Umbilical cord (tissue), 2 donors: Measurements from ENCODE around the gene EIF3A. TPM values are rescaled to one million over a fixed set of nuclear protein-coding genes. Genes with fewer than 3 reads are reported as not detected.
"Not testable (repeated sequence)": the region's sequence is repeated elsewhere in the genome, so short reads cannot be mapped to it uniquely, and the experiment has no call there.

ENCODE experiments used
- DNase-seq: peaks from one replicate; pipeline ENCODE4 v3.0.0-alpha.2; 2015; ENCODE audit warnings: low spot score
- total RNA-seq: library from RNA; depleted of rRNA; stranded (reverse); fragments of >200 nt; gene quantifications from one replicate; pipeline ENCODE4 v1.2.3, GENCODE V29; 2014; ENCODE audit warnings: low replicate concordance; ENCODE audit not compliant: insufficient read depth

The EIF3A gene
- total RNA-seq, 1 donor from 2014 or later: 85.2 TPM

GRCh38 chr10:119100434-119101238, 20.0 kb upstream of the EIF3A start:
- DNase-seq: peak; percentile 43

DNA sequence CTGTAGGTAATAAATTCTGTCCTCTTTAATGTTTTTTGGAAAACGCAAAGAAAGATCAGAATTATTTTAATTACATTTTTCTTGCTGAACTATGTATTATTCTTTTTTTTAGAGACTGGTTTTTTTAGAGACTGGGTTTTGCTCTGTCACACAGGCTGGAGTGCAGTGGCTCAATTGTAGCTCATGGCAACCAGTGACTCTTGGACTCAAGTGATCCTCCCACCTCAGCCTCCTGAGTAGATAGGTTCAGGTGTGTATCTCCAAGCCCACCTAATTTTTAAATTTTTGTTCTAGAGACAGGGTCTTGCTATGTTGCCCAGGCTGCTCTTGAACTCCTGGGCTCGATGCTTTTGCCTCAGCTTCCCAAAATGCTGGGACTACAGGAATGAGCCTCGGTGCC, 18.0 kb upstream of the EIF3A start:
- no peak for DNase-seq

DNA sequence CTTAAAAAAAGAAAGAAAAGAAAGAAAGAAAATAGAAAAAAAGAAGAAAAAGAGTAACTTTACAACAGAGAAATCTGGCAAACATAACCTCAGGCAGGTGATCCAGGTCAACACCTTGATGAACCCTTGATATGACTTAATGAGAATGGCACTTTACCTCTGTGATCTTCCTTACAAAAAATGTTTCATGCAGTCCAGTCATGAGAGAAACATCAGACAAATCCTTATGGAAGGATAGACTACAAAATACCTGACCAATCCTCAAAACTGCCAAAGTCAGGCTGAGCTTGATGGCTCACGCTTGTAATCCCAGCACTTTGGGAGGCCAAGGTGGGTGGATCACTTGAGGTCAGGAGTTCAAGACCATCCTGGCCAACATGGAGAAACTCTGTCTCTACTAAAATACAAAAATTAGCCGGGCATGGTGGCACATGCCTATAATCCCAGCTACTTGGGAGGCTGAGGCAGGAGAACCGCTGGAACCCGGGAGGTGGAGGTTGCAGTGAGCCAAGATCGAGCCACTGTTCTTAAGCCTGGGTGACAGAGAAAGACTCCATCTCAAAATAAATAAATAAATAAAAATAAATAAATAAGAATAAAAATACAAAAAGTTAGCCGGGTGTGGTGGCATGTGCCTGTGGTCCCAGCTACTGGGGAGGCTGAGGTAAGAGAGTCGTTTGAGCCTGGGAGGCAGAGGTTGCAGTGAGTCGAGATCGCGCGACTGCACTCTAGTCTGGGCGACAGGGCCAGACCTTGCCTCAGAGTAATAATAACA, 16.2 kb upstream of the EIF3A start:
- DNase-seq: not testable (repeated sequence)

- no peak for DNase-seq
Measured at GRCh38 chr10:119095640-119096039, 15.0 kb upstream of the EIF3A start.

DNA sequence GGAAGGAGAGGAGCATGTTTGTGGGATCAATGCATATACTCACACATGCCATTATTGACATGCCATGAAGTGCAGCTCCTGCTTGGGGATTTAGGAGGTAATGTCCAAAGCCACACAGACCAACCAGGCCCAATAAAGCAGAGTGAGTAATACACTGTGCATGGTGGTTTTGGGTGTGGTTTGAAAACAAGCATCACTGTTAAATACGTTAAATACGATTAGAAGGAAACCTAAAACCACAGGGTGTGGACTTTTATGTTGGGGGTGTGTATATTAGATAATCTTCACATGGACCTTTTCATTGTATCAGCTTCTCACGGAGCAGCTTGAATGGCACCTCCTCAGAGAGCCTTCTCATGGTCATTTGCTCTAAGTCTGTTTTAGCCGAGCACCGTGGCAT, 10.4 kb upstream of the EIF3A start:
- peak; percentile 79 for DNase-seq

DNA sequence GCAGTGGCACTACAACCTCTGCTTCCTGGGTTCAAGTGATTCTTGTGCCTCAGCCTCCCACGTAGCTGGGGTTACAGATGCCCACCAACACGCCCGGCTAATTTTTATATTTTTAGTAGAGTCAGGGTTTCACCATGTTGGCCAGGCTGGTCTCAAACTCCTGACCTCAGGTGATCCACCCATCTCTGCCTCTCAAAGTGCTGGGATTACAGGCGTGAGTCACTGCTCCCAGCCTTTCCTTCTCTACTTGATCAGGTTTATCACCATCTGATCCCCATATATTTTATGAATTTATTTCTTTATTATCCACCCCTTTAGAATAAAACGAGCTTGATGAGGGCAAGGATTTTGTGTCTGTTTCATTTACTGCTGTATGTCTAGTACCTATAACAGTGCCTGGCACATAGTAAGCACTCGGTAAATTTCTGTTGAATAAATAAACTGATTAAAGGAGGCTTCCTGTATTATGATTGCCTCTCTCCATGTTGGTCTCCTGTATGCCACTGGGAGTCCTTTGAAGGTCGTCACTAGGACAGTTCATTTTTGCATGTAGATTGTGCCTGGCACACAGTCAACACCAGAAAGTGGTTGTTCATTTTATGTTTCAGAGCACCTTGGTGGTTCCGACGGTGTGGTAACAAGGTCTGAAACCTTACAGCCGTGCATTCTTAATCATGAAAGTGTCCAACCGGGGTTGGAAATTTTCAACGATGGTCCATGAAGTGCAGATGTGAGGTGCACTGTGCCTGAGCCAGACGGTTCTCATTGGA, 9.6 kb upstream of the EIF3A start:
- DNase-seq: no peak

DNA sequence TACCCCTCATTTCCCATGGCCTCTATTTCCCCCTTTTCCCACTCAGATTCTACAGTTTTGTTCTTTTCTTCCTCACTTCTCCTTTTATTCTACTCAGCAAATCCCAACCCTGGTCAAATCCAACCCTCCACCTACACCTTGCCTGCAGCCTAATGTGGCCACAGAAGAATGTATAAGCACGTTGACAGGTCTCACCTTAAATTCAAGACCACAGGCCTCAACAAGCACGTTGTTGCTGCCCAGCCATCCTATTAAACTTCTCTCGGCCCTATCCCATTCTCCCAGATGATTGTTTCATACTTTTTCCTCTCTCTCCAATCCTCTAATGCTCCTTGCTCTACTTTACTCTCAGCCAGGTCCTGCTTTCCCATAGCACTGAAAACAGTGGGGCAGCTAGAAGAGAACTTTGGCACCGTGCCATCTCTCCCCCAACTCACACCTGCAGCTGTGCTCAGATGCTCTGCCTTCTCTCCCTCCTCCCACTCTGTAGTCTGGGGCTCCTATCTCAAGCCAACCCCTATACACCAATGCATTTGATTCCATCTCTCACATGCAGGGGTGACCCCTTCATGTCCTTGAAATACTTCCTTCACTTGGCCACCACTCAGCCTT, 6.8 kb upstream of the EIF3A start:
- DNase-seq: no peak

GRCh38 chr10:119084896-119085295, 4.3 kb upstream of the EIF3A start:
- no peak for DNase-seq

DNA sequence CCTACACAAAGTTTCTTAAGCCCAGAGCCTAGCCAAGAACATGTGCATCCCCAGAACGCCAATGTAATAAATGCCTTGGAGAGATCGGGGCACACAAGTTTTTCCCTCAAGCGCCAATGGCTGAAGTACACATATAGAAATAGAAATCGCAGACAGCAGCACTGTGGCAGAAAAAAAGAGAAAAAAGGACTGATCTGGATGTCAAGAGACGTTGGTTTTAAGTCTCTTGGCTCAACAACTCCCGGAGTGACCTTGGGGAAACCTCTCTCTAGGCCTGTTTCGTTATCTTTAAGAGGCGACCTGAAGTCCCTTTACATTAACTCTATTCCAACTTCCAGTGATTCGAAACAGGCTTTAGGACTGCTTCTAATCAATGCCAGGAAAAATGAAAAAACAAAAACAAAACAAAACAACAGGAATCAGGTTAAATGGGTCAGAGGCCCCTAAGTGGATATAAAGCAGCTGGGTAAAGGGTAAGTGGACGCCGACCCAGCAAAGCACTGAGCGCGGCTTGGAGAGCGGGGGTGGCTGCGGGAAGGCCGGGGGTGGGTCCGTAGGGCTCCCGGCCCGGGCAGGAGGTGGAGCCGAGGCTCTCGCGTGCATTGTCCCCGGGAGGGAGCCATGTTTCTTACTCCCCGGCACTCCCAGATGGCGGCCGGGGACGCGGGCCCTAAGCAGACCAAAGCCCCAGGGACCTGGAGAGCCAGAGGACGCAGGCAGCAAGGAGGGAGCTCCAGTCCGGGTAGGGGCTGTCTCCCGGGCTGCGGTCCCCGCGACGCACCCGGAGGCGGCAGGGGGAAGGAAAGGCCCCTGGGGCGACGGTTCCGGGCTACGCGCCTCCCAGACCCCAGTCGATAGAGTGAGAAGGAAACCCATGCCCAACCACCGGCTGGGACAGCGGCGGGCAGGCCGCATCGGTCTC, 757 bp downstream of the EIF3A start:
- DNase-seq: peak; percentile 83

GRCh38 chr10:119078422-119079179, 2.0 kb downstream of the EIF3A start:
- no peak for DNase-seq

DNA sequence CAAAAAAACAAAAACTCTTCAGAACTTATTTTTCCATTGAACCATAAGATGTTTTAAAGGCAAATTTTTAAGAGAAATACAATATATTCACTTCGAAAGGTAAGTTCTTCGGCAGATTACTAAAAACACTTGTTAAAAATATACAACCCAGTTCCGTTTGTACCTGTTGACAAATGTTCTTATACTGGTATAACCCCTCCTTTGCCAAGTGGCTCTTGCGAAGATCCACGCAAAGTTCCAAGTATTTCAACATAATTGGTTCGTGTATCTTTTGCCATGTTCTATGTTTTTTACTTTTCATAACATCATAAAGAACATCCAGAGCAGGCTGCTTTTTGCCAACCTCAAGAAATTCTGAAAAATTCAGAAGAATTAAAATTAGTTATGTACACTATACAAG, 7.0 kb downstream of the EIF3A start:
- no peak for DNase-seq

DNA sequence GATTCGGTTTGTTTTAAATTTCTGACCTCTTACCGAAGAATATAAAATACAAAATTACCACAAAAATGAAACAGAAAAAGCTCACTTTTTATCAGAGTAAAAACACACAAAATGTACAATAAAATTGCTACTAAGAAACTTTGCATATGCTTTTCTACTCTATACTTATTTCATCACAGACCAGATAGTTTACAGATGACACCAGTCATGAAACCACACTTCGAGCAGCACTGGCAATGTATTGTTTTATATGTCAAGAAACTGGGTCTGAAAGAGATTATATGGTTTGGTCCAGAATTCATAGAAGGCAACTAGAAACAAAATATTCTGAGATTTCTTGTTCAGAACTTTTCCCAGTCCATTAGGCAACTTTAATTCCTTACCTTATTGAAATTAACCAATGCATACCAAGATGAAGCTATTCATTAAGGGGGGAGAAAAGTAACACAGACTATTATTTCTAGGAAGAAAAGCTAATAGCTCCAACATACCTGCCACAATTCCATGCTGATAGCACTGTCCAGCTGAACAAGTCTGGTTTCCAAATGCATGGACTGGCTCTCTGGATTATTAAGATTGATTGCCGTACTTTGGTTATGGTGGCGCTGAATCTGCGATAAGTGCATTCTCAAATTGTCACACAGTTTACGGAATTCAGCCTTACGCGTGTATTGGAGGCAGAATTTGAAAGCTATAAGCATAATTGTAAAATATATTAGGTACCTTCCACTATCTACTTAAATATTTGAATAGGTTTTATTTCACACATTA, 10.0 kb downstream of the EIF3A start:
- DNase-seq: no peak

DNA sequence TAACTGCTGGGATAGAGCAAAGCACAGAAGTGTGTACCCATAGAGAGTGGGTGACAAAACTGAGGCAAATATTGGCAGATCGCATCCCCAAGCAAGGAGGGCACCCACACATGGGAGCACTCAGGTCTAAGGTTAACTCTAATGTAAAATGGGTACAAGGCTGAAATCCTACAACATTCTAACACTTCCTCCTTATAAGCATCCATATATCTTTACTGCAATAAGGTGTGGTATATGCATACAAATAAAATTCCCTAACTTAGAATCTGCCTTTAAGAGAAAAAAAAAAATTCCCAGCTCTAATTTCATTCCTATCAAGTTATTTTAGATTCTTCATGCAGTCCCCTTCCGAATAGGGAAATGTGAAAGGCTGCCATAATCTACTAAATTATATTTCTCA, 18.7 kb downstream of the EIF3A start:
- no peak for DNase-seq

- DNase-seq: no peak
Measured at GRCh38 chr10:119061352-119061751, 19.3 kb downstream of the EIF3A start.

- no peak for DNase-seq
Measured at GRCh38 chr10:119060107-119060506, 20.5 kb downstream of the EIF3A start.

DNA sequence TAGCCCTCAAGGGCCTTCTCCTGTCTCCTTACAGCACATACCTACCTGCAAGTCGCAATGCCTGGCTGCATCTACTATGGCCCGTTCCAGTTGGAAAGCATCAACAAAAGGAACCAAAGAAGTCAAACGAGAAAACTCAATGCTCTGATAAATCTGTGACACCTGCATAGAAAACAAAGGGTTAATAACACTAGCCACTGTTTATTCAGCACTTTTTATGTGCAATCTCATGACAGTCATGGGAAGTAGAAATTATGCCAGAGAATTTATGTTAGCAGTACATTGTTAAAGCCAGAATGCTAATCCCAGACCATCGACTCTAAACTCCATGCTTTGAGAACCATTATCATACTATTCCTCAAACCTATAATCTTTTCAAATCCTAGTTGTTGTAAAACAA, 21.1 kb downstream of the EIF3A start:
- DNase-seq: no peak

DNA sequence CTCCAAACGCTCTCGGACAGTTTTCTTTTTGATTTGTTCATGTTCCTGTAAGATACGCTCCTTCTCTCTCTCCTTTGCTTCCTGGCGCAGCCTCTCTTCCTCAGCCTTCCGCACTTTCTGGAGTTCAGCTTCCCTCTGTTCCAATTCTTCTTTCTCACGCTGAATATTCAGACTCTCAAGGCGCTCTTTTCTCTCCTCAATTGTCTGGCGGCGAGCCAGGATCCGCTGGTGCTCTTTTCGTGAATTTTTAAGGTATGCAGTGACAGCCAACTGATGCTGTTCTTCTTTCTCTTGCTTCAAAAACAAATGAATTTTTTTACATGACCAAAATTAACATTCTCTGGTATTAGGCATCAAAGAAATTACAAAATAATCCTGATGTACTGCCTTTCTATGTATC, 22.6 kb downstream of the EIF3A start:
- no peak for DNase-seq

- no peak for DNase-seq
Measured at GRCh38 chr10:119055472-119055871, 25.1 kb downstream of the EIF3A start.

GRCh38 chr10:119051775-119052174, 28.8 kb downstream of the EIF3A start:
- DNase-seq: no peak
